GM19372 (cell line): Measurements from ENCODE around the gene CXCL1.

Experiments
- ATAC-seq: cut with Tn5 transposase; IDR thresholded peaks from one replicate; pipeline ENCODE4 v1.9.1; 2021; ENCODE audit warnings: mild to moderate bottlenecking, low read depth, moderate library complexity; ENCODE audit not compliant: unreplicated experiment

CXCL1 gene

GRCh38 chr4:73908965-73909364 lies 39.8 kb downstream of the CXCL1 start:
- no peak for ATAC-seq

DNA sequence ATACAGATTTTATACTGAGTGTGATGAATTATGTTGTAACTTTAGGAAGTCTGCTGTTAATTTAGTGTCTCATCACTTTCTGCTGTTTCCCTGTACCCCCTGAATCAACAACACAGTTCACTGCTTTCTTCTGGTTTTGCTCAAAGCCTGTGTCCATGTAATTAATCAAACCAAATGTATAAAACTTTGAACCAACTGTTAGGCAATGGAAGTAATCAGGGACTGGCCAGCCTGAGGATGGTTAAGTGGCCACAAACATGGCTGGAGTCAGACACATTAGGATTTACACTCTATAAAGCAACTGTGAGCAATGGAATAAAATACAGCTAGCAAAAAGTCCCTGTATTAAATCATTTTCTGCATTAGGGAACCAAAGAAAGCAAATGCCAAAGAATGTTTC lies 42.6 kb downstream of the CXCL1 start:
- ATAC-seq: no peak

- no peak for ATAC-seq
These were observed 43.0 kb downstream of the CXCL1 start for GRCh38 chr4:73912191-73912590.

- ATAC-seq: no peak
These were observed 44.9 kb downstream of the CXCL1 start for GRCh38 chr4:73914071-73914470.

DNA sequence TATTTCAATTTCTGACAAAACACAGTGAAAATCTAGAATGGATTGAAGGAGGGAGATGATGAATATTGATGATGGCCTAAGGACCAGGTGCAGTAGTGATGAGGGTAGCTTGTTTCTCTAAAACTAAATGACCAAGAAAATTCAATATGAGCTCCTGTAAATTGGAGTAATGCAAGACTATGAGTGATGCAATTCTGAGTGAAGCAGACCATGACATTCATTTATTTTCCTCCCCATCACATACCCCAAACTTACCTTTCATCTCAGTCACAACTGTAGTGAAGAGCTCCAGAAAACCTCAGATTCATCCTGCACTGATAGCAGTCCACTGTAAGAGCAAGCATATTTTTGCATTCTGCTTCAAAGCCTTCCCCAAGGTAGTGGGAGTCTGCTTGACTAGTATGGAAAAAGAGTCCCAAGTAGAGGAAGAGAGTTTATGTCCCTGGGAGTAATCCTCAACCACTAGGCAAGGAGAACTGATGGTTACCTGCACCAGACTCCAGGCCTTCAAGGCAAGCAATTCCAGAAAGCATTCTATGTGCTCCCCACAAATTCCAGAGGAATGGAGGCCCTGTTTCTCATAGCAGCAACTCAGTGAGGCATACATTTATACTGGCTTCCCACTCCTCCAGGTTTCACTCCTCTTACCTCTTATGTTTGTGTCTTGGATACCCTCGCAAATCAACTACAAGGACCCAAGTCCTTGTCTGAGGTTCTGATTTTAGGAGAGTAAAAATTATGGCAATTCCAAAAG lies 47.2 kb downstream of the CXCL1 start:
- no peak for ATAC-seq

- ATAC-seq: no peak
These were observed 47.9 kb downstream of the CXCL1 start for GRCh38 chr4:73917081-73917501.

DNA sequence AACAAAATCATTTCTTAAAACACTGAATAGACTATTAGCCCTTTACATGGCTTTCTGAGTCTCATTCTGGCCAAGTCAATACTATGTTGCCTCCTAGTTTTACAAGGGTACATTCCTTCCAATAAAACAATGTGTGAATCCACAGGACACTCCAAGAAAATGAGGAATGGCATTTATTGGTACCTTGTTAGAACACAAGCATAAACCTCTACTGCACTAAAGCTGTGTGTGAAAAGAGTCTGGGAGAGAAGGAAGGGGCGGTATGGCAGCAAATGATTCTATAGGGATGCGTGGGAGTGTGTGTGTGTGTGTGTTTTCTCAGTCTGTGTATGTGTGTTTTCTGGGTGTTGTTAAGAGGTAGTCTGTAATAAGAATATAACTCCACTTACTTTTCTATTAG lies 48.9 kb downstream of the CXCL1 start:
- no peak for ATAC-seq

DNA sequence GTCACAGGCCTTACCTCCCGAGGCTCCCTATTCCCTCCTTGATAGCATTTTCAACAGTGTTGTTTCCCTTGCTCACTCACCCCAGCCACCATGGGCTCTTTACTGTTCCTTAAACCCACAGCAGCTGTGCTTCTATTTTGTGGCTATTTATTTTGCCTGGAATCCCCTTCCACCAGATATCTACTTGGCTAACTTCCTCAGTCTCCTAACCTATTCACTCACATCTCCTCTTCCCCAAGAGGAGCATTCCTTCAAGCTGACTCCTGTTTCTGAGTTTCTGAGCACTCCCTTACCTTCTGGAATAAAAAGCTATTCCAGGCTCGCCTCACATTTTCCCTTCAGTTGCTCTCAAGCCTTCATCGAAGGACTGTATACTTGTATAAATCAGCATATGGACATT lies 50.5 kb downstream of the CXCL1 start:
- ATAC-seq: no peak
